Psoas muscle (tissue), 8 donors: ENCODE results near the gene IL6ST. TPM values are rescaled to one million over a fixed set of nuclear protein-coding genes. Genes with fewer than 3 reads are reported as not detected.

Source experiments
- ATAC-seq, 4 donors: fragments of 200-7000 bp; cut with Tn5 transposase; one replicate each; pipeline ENCODE4 v1.9.1; 2020; ENCODE audit warnings: moderate library complexity in 3 of 4, mild to moderate bottlenecking in 2 of 4
- DNase-seq, 2 donors: peaks; one replicate each; pipeline ENCODE4 v3.0.0-alpha.2; 2020
- H3K27ac ChIP-seq: fragments of 200-600 bp; one replicate; pipeline ENCODE4 v1.8.0; 2022
- H3K27me3 ChIP-seq, 3 donors: fragments of 200-600 bp in 1 of 3; one replicate each; pipeline versions ENCODE4 v1.6.1 to v1.8.0; 2013 to 2022; ENCODE audit warnings: low read length in 2 of 3, mild to moderate bottlenecking in 2 of 3, moderate library complexity in 1 of 3; ENCODE audit not compliant: insufficient read depth in 3 of 3
- H3K36me3 ChIP-seq, 2 donors: fragments of 200-600 bp in 1 of 2; one replicate each; pipeline versions ENCODE4 v1.6.1 to v1.8.0; 2013 to 2022; ENCODE audit warnings: low read depth in 1 of 2, mild to moderate bottlenecking in 1 of 2, moderate library complexity in 1 of 2; ENCODE audit not compliant: insufficient read depth in 1 of 2
- H3K4me1 ChIP-seq: fragments of 200-600 bp; one replicate; pipeline ENCODE4 v1.8.0; 2022
- H3K4me3 ChIP-seq: fragments of 200-600 bp; one replicate; pipeline ENCODE4 v1.8.0; 2022; ENCODE audit warnings: mild to moderate bottlenecking
- H3K9me3 ChIP-seq: fragments of 200-600 bp; one replicate; pipeline ENCODE4 v1.8.0; 2022
- CTCF ChIP-seq: fragments of 200-600 bp; IDR thresholded peaks from one replicate; pipeline ENCODE4 v1.8.0; 2022; ENCODE audit warnings: antibody characterized with exemption
- WGBS, 3 donors: extraction: QIAGEN DNeasy Blood & Tissue Kit; methylation state at CpG; one replicate each; pipeline versions ENCODE4 v1.1.6 to v1.1.7; 2013; 5-methylcytosine and 5-hydroxymethylcytosine counted together
- intact Hi-C, 2 donors: fragments of 100-400 bp; cut with DNase I; formaldehyde crosslinking; loops; one replicate each; pipeline versions ENCODE4 v1.11.0 to v1.14.2; 2022
- polyA plus RNA-seq, 3 donors: library from polyadenylated mRNA; stranded (reverse); fragments of 200-250 nt; gene quantifications; one replicate each; pipeline ENCODE4 v1.2.3, GENCODE V29; 2013
- total RNA-seq, 4 donors: library from RNA; stranded (reverse); fragmentation: NEBNext Ultra II Directional in 2 of 4; extraction: Animal tissue kit (Norgen Biotek cat#: 25700) in 2 of 4; gene quantifications; one replicate each; pipeline versions ENCODE4 v1.2.1 to v1.2.4, GENCODE V29; 2021 to 2023
- donor health status: healthy with polysubstance abuse.
- donor health status: DM: no; HTN: no; CAD: no; lungs with moderate emphysema.
- donor health status: Bipolar disorder and iron deficiency.
- donor health status: healthy.
- donor health status: DM: yes; HTN: yes; CAD: no.
- donor health status: DM: no; HTN: no; CAD: no.
- donor health status: DM: no; HTN: no; CAD: no.
- donor health status: DM: yes; HTN: yes; CAD: no.

IL6ST gene
- total and polyA plus RNA-seq, 7 donors = 38.6 to 255 (median 143) TPM

GRCh38 chr5:55895346-55895745 is 99.4 kb downstream of the IL6ST start:
- H3K27ac ChIP-seq = no peak overlapping the region
- TF ChIP-seq CTCF = no peak
- no peaks in the 10 kb centered on the region for H3K27me3 ChIP-seq
- no peaks in the 10 kb centered on the region for H3K36me3 ChIP-seq
- H3K4me1 ChIP-seq = no peaks in the 10 kb centered on the region
- ATAC-seq = no peak
- intact Hi-C loops = no loop called here
- 81 to 89% (median 88%) methylated on average over 3 of the region's 3 CpGs for WGBS, 3 donors
- no peaks in the 10 kb centered on the region for H3K9me3 ChIP-seq
- no peak for DNase-seq
- H3K4me3 ChIP-seq = no peak overlapping the region

- intact Hi-C loops = no loop called here
- H3K27ac ChIP-seq = no peak overlapping the region
- H3K9me3 ChIP-seq = no peaks in the 10 kb centered on the region
- 45 to 72% (median 52%) methylated on average over 3 of the region's 3 CpGs for WGBS, 3 donors
- DNase-seq (no peak), ATAC-seq (no peak)
- H3K4me3 ChIP-seq = no peak overlapping the region
- no peak for TF ChIP-seq CTCF
- no peaks in the 10 kb centered on the region for H3K27me3 ChIP-seq
- H3K36me3 ChIP-seq = no peaks in the 10 kb centered on the region
- H3K4me1 ChIP-seq = no peaks in the 10 kb centered on the region
Measured at GRCh38 chr5:55894135-55894534, 100.6 kb downstream of the IL6ST start.

GRCh38 chr5:55892479-55892878 is 102.3 kb downstream of the IL6ST start:
- no peak for ATAC-seq
- Histone ChIP-seq H3K27ac (no peak overlapping the region), H3K27me3 (no peaks in the 10 kb centered on the region), H3K4me3 (no peak overlapping the region), H3K36me3 (no peaks in the 10 kb centered on the region), H3K4me1 (no peaks in the 10 kb centered on the region), H3K9me3 (no peaks in the 10 kb centered on the region)
- WGBS, 3 donors = 18 to 48% (median 29%) methylated on average over 2 of the region's 2 CpGs
- intact Hi-C loops = no loop called here
- no peak for DNase-seq
- no peak for TF ChIP-seq CTCF

GRCh38 chr5:55888205-55888604 is 106.6 kb downstream of the IL6ST start:
- ATAC-seq (no peak), DNase-seq (no peak)
- H3K27me3 ChIP-seq = no peaks in the 10 kb centered on the region
- no peaks in the 10 kb centered on the region for H3K4me1 ChIP-seq
- no peak overlapping the region for H3K4me3 ChIP-seq
- no peaks in the 10 kb centered on the region for H3K9me3 ChIP-seq
- no peak overlapping the region for H3K27ac ChIP-seq
- TF ChIP-seq CTCF = no peak
- intact Hi-C loops = no loop called here
- no peaks in the 10 kb centered on the region for H3K36me3 ChIP-seq
- WGBS, 3 donors = 79 to 88% (median 87%) methylated on average over 5 of the region's 5 CpGs

GRCh38 chr5:55885359-55885758 is 109.4 kb downstream of the IL6ST start:
- WGBS, 3 donors = 85 to 91% (median 87%) methylated on average over 9 of the region's 9 CpGs
- H3K4me3 ChIP-seq = no peak overlapping the region
- no peaks in the 10 kb centered on the region for H3K36me3 ChIP-seq
- no peak for TF ChIP-seq CTCF
- no peaks in the 10 kb centered on the region for H3K27me3 ChIP-seq
- DNase-seq (no peak), ATAC-seq (no peak)
- intact Hi-C loops = no loop called here
- H3K9me3 ChIP-seq = no peaks in the 10 kb centered on the region
- no peaks in the 10 kb centered on the region for H3K4me1 ChIP-seq
- H3K27ac ChIP-seq = no peak overlapping the region
